K562 (cell line): Measurements from ENCODE around the gene LIMS1. TPM values are rescaled to one million over a fixed set of nuclear protein-coding genes. Genes with fewer than 3 reads are reported as not detected.

Experiments used
- DDX20 ChIP-seq: fragments of 450-650 bp; IDR thresholded peaks from 2 replicates; pipeline ENCODE4 v1.6.1; 2016; ENCODE audit warnings: missing genetic modification characterization, low read depth, mild to moderate bottlenecking, missing compliant biosample characterization, moderate library complexity
- HDAC2 ChIP-seq: fragments of 450-650 bp; IDR thresholded peaks from 2 replicates; pipeline ENCODE4 v1.6.1; 2016; ENCODE audit warnings: mild to moderate bottlenecking
- L3MBTL2 ChIP-seq: fragments of 450-650 bp; IDR thresholded peaks from 2 replicates; pipeline ENCODE4 v1.6.1; 2016; ENCODE audit warnings: mild to moderate bottlenecking, moderate library complexity
- NFIC ChIP-seq: fragments of 450-650 bp; IDR thresholded peaks from 2 replicates; pipeline ENCODE4 v1.6.1; 2017; ENCODE audit warnings: mild to moderate bottlenecking, inconsistent platforms
- POLR2AphosphoS5 ChIP-seq: IDR thresholded peaks from 2 replicates; pipeline ENCODE4 v1.6.1; 2011; ENCODE audit warnings: mild to moderate bottlenecking, low read depth, low read length, moderate library complexity; ENCODE audit not compliant: control insufficient read depth, insufficient read depth
- SIX5 ChIP-seq, 2 experiments: IDR thresholded peaks; 2 replicates each; pipeline ENCODE4 v1.6.1; 2011; ENCODE audit warnings: low read length in 2 of 2, borderline replicate concordance in 1 of 2, low read depth in 1 of 2, mild to moderate bottlenecking in 1 of 2, moderate library complexity in 1 of 2; ENCODE audit not compliant: insufficient read depth in 1 of 2
- TEAD4 ChIP-seq, 2 experiments: sonication (generic) in 1 of 2; formaldehyde crosslinking in 1 of 2; IDR thresholded peaks; 2 replicates each; pipeline versions ENCODE4 v1.6.1 to v1.8.0; 2012 to 2022; ENCODE audit warnings: borderline replicate concordance in 1 of 2, inconsistent platforms in 1 of 2, low read length in 1 of 2, mild to moderate bottlenecking in 1 of 2, missing genetic modification reagents in 1 of 2
- TFAP4 ChIP-seq: sonication (generic); formaldehyde crosslinking; IDR thresholded peaks from 2 replicates; pipeline ENCODE4 v1.8.0; 2022; ENCODE audit warnings: missing genetic modification reagents, mild to moderate bottlenecking, moderate library complexity, borderline replicate concordance
- ZBTB43 ChIP-seq: sonication (generic); formaldehyde crosslinking; IDR thresholded peaks from 2 replicates; pipeline ENCODE4 v1.8.0; 2023; ENCODE audit warnings: mild to moderate bottlenecking, missing genetic modification reagents
- ZBTB7A ChIP-seq: IDR thresholded peaks from 2 replicates; pipeline ENCODE4 v1.6.1; 2011; ENCODE audit warnings: low read depth, mild to moderate bottlenecking, low read length, moderate library complexity, borderline replicate concordance; ENCODE audit not compliant: control insufficient read depth
- polyA plus RNA-seq, 8 experiments: library from polyadenylated mRNA; depleted of rRNA in 4 of 8; stranded (reverse) in 5 of 8; unstranded in 3 of 8; fragments of >200 nt; fragmentation: Nextera tagmentation in 2 of 8; fragmentation: Illumina TruSeq in 1 of 8; extraction: Ambion mirVana in 2 of 8; extraction: Trizol in 1 of 8; gene quantifications; 2 replicates each; pipeline versions ENCODE4 v1.2.1 to v1.2.3, GENCODE V29; 2011 to 2014; ENCODE audit warnings: inconsistent platforms in 1 of 8, missing spikeins in 1 of 8
- total RNA-seq, 7 experiments: library from RNA; depleted of rRNA in 6 of 7; stranded (reverse); fragments of >200 nt in 6 of 7; fragmentation: Illumina TruSeq in 2 of 7; extraction: Trizol in 2 of 7; gene quantifications; 2 replicates each; pipeline versions ENCODE4 v1.2.1 to v1.2.3, GENCODE V29; 2011 to 2021; ENCODE audit warnings: low replicate concordance in 1 of 7

The LIMS1 gene
- total and polyA plus RNA-seq, 9 of the 15 experiments (the other 6 are each of a cell fraction or from before 2014, with no cell fraction given): 52.8 to 134 (median 81.0) TPM

- TF ChIP-seq L3MBTL2 (0 out of 2 replicates have a peak, but pooled peaks have one; percentile 20), POLR2AphosphoS5 (0 out of 2 replicates have a peak, but pooled peaks have one; percentile 13), SIX5 (IDR thresholded peaks at IDR 0.05; ENCODE audit: borderline replicate concordance in 1 of 2, insufficient read depth in 1 of 2, low read depth in 1 of 2, low read length in 2 of 2) (no peak), NFIC (peak; percentile 88), ZBTB43 (peak; percentile 30; the same call in 1 of the 2 replicates), TEAD4 (IDR thresholded peaks at IDR 0.05; ENCODE audit: low read length) (no peak), TEAD4 (CRISPR knock-in tag; IDR thresholded peaks at IDR 0.05; ENCODE audit: borderline replicate concordance) (no peak), ZBTB7A (peak; percentile 37; the same call in 1 of the 2 replicates), TFAP4 (CRISPR knock-in tag) (peak; percentile 27; the same call in 1 of the 2 replicates), DDX20 (tag) (no peak), HDAC2 (peak; percentile 21; the same call in 1 of the 2 replicates)
- TF ChIP-seq, all 486 proteins: peak for 15
These were observed 79.2 kb downstream of the LIMS1 start (continued) for GRCh38 chr2:108613261-108614042.
